Stomach (tissue), 9 donors: Measurements from ENCODE around the gene CIAO3. TPM values are rescaled to one million over a fixed set of nuclear protein-coding genes. Genes with fewer than 3 reads are reported as not detected.

Experiments
- DNase-seq, 2 donors: peaks; one replicate each; pipeline versions ENCODE4 v3.0.0 to v3.0.0-alpha.2; 2013 to 2019
- H3K27ac ChIP-seq, 5 donors: fragments of 200-600 bp in 4 of 5; sonication (generic) in 4 of 5; one replicate each; pipeline ENCODE4 v1.5.1; 2013 to 2019; ENCODE audit warnings: mild to moderate bottlenecking in 1 of 5, moderate library complexity in 1 of 5
- H3K27me3 ChIP-seq, 3 donors: fragments of 200-600 bp; sonication (generic); one replicate each; pipeline ENCODE4 v1.5.1; 2017 to 2019; ENCODE audit warnings: mixed run types in 1 of 3
- H3K36me3 ChIP-seq, 4 donors: fragments of 200-600 bp; sonication (generic); 1 replicate in 3 of 4; 2 replicates in 1 of 4; pipeline ENCODE4 v1.5.1; 2016 to 2019
- H3K4me1 ChIP-seq, 4 donors: fragments of 200-600 bp; sonication (generic); one replicate each; pipeline ENCODE4 v1.5.1; 2016 to 2019
- H3K4me3 ChIP-seq, 4 donors: fragments of 200-600 bp; sonication (generic) in 3 of 4; one replicate each; pipeline ENCODE4 v1.5.1; 2016 to 2019; ENCODE audit warnings: mild to moderate bottlenecking in 1 of 4
- H3K9me3 ChIP-seq, 4 donors: fragments of 200-600 bp; sonication (generic); one replicate each; pipeline ENCODE4 v1.5.1; 2016 to 2019
- CTCF ChIP-seq, 7 experiments: fragments of 450-650 bp in 4 of 7; fragments of 200-600 bp in 3 of 7; sonication (generic) in 3 of 7; IDR thresholded peaks; one replicate each; pipeline ENCODE4 v1.5.1; 2016 to 2019; ENCODE audit warnings: antibody characterized with exemption in 7 of 7, control low read depth in 2 of 7, mild to moderate bottlenecking in 1 of 7
- EP300 ChIP-seq: sonication (generic); formaldehyde crosslinking; IDR thresholded peaks from one replicate; pipeline ENCODE4 v1.6.1; 2017; ENCODE audit warnings: antibody characterized with exemption
- POLR2A ChIP-seq, 4 donors: fragments of 450-650 bp; IDR thresholded peaks; one replicate each; pipeline ENCODE4 v1.6.1; 2016; ENCODE audit warnings: antibody characterized with exemption in 4 of 4, control low read depth in 2 of 4, mild to moderate bottlenecking in 1 of 4, moderate library complexity in 1 of 4
- POLR2AphosphoS5 ChIP-seq, 3 donors: sonication (generic); formaldehyde crosslinking; IDR thresholded peaks; one replicate each; pipeline ENCODE4 v1.6.1; 2016; ENCODE audit warnings: antibody characterized with exemption in 3 of 3
- WGBS, 5 donors: extraction: QIAGEN DNeasy Blood & Tissue Kit in 3 of 5; methylation state at CpG; one replicate each; pipeline versions ENCODE4 v1.1.5 to v1.1.7; 2013 to 2018; 5-methylcytosine and 5-hydroxymethylcytosine counted together
- intact Hi-C: fragments of 100-400 bp; cut with DNase I; formaldehyde crosslinking; loops from one replicate; pipeline ENCODE4 v1.15.1; 2023; ENCODE audit warnings: low total_unique reads
- polyA plus RNA-seq, 3 donors: library from polyadenylated mRNA; stranded (reverse); fragments of 200-250 nt; gene quantifications; one replicate each; pipeline ENCODE4 v1.2.3, GENCODE V29; 2013
- total RNA-seq, 5 donors: library from RNA; depleted of rRNA; stranded (reverse); fragments of >200 nt; gene quantifications; one replicate each; pipeline versions ENCODE4 v1.1.0 to v1.2.3, GENCODE V29; 2014 to 2016
- donor health status: healthy with polysubstance abuse.
- donor health status: Bipolar disorder and iron deficiency.
- donor health status: healthy.

CIAO3 gene
- total and polyA plus RNA-seq, 8 donors = 22.8 to 145 (median 49.6) TPM

- Histone ChIP-seq H3K36me3 (peaks cover 0 to 19% (median 6%) of the 10 kb centered on the region in 4 donors), H3K4me3 (no peak overlapping the region), H3K9me3 (no peaks in the 10 kb centered on the region), H3K4me1 (peaks cover 40 to 53% (median 48%) of the 10 kb centered on the region in 4 donors), H3K27ac (no peak overlapping the region), H3K27me3 (peaks cover 0 to 52% (median 24%) of the 10 kb centered on the region in 3 donors)
- TF ChIP-seq EP300 (no peak), POLR2AphosphoS5 (IDR thresholded peaks at IDR 0.05) (no peak), CTCF (IDR thresholded peaks at IDR 0.05) (no peak), POLR2A (IDR thresholded peaks at IDR 0.05) (no peak)
- 56 to 66% (median 58%) methylated on average over 7 to 23 of the region's 23 CpGs for WGBS, 5 donors
- intact Hi-C loops = no loop called here
- DNase-seq = no peak
Measured at GRCh38 chr16:725463-726187, 15.2 kb downstream of the CIAO3 start.

- no peaks in the 10 kb centered on the region for H3K9me3 ChIP-seq
- WGBS, 5 donors = 44 to 82% (median 68%) methylated on average over 3 to 7 of the region's 7 CpGs
- no peak overlapping the region for H3K4me3 ChIP-seq
- H3K36me3 ChIP-seq = peaks cover 0 to 13% (median under 1%) of the 10 kb centered on the region in 4 donors
- peaks cover 0 to 52% (median 24%) of the 10 kb centered on the region in 3 donors for H3K27me3 ChIP-seq
- intact Hi-C loops = no loop called here
- H3K27ac ChIP-seq = no peak overlapping the region
- no peak for DNase-seq
- TF ChIP-seq EP300 (no peak), POLR2A (IDR thresholded peaks at IDR 0.05) (no peak), POLR2AphosphoS5 (IDR thresholded peaks at IDR 0.05) (no peak), CTCF (IDR thresholded peaks at IDR 0.05) (no peak)
- peaks cover 46 to 59% (median 54%) of the 10 kb centered on the region in 4 donors for H3K4me1 ChIP-seq
Measured at GRCh38 chr16:725041-725376, 15.8 kb downstream of the CIAO3 start.

GRCh38 chr16:724188-725040 is 16.4 kb downstream of the CIAO3 start:
- TF ChIP-seq POLR2A (IDR thresholded peaks at IDR 0.05) (no peak), CTCF (IDR thresholded peaks at IDR 0.05) (no peak), EP300 (no peak), POLR2AphosphoS5 (IDR thresholded peaks at IDR 0.05) (no peak)
- Histone ChIP-seq H3K4me1 (peaks cover 49 to 65% (median 60%) of the 10 kb centered on the region in 4 donors), H3K27ac (no peak overlapping the region), H3K4me3 (no peak overlapping the region), H3K27me3 (peaks cover 0 to 51% (median 24%) of the 10 kb centered on the region in 3 donors), H3K36me3 (peaks cover 0 to 8% (median 0%) of the 10 kb centered on the region in 4 donors), H3K9me3 (no peaks in the 10 kb centered on the region)
- 65 to 72% (median 69%) methylated on average over 11 to 29 of the region's 29 CpGs for WGBS, 5 donors
- DNase-seq = no peak
- intact Hi-C loops = no loop called here

GRCh38 chr16:723695-724094 is 17.1 kb downstream of the CIAO3 start:
- Histone ChIP-seq H3K36me3 (peaks cover 0 to 8% (median 0%) of the 10 kb centered on the region in 4 donors), H3K4me1 (peaks cover 45 to 67% (median 63%) of the 10 kb centered on the region in 4 donors), H3K9me3 (no peaks in the 10 kb centered on the region), H3K4me3 (no peak overlapping the region), H3K27me3 (peaks cover 0 to 44% (median 22%) of the 10 kb centered on the region in 3 donors), H3K27ac (no peak overlapping the region)
- intact Hi-C loops = no loop called here
- no peak for TF ChIP-seq CTCF (IDR thresholded peaks at IDR 0.05)
- TF ChIP-seq POLR2AphosphoS5 (IDR thresholded peaks at IDR 0.05) = no peak
- no peak for TF ChIP-seq POLR2A (IDR thresholded peaks at IDR 0.05)
- WGBS, 5 donors = 70 to 90% (median 77%) methylated on average over 5 to 9 of the region's 9 CpGs
- no peak for DNase-seq
